Renal pelvis (tissue), 4 donors: ENCODE results near the gene NANOS2. TPM values are rescaled to one million over a fixed set of nuclear protein-coding genes. Genes with fewer than 3 reads are reported as not detected.
"Not testable (repeated sequence)": the region's sequence is repeated elsewhere in the genome, so short reads cannot be mapped to it uniquely, and the experiment has no call there.

Source experiments
- DNase-seq: peaks from one replicate; pipeline ENCODE4 v3.0.0-alpha.2; 2013
- polyA plus RNA-seq, 3 donors: library from polyadenylated mRNA; unstranded; fragments of 120-200 nt; gene quantifications; one replicate each; pipeline ENCODE4 v1.2.1, GENCODE V29; 2013; ENCODE audit not compliant: insufficient read length in 3 of 3

NANOS2 gene
- polyA plus RNA-seq, 3 donors = not detected

DNA sequence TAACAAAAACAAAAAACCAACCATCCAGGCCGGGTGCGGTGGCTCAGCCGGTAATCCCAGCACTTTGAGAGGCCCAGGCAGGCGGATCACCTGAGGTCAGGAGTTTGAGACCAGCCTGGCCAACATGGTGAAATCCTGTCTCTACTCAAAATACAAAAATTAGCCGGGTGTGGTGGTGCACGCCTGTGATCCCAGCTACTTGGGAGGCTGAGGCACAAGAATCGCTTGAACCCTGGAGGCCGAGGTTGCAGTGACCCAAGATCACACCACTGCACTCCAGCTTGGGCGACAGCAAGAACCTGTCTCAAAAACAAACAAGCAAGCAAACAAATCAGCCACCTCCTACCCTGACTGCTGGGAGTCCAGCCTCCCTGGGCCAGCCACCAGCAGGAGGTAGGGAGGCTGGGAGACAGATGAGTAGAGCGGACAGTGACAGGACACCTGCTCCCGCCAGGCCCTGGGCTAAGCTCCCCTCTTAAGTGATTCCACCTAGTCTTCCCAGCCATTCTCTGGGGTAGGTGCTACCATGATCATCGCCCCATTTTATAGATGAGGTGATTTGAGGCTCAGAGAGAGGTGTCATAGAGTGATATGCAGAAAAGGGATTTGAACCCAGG lies 18.5 kb downstream of the NANOS2 start:
- not testable (repeated sequence) for DNase-seq

DNA sequence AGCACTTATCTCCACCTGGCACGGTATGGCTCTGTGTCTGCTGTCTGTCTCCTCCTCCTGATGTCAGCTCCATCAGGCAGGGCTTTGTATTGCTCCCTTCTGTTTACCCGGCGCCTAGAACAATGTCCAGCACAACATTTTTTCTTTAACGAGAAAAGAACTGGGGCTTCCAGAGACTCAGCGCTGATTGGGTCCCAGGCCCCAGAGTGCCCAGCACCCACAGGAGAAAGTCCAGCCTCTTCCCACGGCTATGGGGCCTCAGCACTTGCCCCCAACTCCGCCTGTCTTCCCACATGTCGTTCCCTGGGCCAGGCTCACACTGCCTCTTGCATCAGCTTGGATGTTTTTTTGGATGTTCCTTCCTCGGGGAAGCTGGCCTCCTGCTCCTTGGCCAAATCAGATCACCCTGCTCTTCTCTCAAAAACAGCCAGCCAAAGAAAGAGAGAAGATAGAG lies 19.0 kb downstream of the NANOS2 start:
- DNase-seq = no peak

DNA sequence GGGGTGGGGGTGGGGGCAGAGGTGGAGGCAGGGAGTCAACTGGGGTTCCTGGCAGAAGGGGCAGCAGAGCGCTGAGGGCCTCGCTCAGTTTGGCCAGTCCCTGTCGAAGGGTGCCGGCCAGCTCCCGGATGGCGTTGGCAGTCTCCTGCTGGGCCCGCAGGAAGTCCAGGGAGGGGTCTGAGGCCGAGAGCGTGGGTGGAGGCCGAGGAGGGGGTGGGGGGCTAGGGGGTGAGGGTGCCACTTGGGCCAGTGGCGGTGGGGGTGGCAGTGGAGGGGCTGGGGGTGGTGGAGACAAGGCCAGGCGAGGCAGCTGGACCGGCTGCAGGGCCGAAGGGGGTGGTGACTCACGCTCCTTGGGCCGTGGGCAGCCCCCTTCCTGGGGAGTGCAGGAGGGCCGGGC lies 23.7 kb downstream of the NANOS2 start:
- no peak for DNase-seq

DNA sequence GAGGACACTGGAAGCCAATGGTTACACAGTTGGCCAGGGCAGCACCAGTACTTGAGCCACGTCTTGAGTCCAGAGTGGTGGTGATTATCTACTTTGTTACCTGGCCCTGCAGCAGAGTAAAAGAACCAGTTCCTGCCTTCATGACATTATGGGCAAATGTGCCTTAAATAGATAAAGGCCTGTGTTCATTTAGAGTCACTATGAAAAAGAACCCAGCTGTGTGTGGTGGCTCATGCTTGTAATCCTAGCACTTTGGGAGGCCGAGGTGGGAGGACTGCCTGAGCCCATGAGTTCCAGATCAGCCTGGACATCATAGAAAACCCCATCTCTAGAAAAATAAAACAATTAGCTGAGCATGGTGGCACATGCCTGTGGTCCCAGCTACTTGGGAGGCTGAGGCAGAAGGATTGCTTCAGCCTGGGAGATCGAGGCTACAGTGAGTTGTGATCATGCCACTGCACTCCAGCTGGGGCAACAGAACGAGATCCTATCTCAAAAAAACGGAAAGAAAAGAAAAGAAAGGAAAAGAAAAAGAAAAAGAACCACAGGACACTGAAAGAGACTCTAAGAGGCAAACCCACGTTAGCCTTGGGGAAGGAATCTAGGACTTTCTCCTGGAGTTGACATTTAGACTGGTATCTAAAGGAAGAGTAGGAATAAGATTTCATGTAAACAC lies 25.2 kb downstream of the NANOS2 start:
- DNase-seq = no peak

DNA sequence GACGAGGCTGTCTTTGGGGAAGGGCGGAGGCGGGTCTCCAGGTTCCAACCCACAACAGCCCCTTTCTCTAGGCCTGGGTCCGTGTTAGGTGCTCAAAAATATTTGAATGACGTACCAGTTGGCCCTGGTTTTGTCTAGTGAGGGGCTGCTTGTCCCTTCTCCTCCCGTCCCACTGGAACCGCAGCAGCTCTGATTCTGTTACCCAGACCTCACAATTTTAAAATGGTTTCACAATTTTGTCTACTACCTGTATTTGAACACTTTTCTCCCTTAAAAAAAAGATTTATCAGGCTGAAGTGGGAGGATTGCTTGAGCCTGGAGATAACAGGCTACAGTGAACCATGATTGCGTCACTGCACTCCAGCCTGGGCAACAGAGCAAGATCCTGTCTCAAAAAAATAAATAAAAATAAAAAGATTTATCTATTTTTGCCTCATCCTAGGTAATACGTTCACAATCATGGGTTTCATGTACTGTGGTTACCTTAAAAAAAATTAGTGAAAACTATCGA lies 27.3 kb downstream of the NANOS2 start:
- DNase-seq = no peak

DNA sequence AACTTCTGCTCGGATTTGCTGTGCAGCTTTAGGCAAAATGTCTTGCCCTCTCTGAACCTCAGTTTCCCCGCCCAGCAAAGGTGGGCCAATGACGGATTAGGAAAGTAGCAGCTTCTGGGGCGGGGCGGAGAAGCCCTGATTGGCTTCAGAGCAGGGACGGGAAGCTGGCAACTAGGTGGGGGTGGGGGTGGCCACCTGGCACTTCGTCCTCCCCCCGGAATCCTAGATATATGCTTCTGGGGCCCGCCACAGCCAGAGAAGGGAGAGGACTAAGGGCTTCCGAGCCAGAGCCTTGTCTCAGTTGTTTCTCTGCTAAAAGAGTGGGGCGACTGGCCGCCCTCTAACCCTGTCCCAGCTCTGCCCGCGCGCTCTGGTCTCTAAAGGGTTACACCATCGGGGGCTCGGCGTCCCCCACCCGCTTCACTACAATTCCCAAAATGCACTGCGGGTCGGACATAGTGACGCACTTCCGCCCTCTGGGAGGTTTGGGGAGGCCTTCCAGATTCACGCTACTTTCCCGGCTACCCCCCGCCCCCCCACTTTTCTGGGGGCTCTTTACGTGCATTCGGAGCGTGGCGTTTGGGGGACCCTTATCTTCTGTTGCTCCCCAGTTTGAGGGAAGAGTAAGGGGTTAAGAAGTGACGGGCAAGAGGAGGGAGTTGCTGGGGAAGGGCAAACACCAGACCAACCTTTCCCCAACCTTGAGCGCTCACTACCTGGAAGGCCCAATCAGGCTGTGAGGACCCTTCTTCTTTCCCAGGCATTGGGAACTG lies 28.0 kb downstream of the NANOS2 start:
- peak; percentile 94 for DNase-seq

DNA sequence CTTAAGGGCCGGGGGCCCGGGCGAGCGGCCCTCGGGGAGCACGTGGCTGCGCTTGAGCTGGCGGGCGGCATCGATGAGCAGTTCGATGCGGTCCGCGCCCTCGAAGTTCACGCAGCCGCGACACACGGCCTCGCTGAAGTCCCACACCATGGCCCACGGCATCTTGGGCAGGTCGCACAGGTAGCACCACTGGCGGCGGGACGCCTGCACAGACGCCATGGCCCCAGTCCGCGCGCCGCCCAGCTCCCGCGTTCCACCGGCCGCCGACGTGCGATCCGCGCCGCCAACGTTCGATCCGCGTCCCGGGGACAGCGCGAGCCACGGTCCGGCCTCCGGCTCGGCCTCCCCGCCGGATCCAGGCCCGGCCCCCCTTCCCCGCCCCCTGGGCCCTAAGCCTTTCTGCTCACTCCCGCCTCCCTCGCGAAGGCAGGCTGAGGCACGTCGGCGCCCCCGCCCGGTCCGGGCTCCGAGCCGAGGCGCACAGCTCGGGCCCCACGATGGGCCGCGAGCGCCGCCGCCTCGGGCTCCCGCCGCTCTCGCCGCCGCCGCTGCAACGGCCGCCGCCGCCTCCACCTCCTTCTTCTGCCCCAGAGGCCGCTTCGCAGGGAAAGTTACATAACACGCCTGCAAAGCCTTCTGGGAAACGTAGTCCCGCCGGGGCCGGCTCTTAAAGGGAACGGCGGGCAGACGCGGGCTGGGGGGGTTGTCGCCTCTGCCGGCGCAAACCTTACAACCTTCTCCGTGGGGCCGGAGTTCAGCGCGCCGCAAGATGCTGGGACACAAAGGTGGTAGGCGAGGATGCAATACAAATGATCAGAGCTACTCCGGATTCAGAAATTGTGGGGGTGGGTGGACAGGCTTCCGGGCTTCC lies 28.8 kb downstream of the NANOS2 start, which contains the start of gene IRF2BP1:
IRF2BP1 (minus strand) TSS at position 586 of the 871 bp plus-strand sequence; CDS start at position 219, 367 bp downstream.
- peak; percentile 93 for DNase-seq

DNA sequence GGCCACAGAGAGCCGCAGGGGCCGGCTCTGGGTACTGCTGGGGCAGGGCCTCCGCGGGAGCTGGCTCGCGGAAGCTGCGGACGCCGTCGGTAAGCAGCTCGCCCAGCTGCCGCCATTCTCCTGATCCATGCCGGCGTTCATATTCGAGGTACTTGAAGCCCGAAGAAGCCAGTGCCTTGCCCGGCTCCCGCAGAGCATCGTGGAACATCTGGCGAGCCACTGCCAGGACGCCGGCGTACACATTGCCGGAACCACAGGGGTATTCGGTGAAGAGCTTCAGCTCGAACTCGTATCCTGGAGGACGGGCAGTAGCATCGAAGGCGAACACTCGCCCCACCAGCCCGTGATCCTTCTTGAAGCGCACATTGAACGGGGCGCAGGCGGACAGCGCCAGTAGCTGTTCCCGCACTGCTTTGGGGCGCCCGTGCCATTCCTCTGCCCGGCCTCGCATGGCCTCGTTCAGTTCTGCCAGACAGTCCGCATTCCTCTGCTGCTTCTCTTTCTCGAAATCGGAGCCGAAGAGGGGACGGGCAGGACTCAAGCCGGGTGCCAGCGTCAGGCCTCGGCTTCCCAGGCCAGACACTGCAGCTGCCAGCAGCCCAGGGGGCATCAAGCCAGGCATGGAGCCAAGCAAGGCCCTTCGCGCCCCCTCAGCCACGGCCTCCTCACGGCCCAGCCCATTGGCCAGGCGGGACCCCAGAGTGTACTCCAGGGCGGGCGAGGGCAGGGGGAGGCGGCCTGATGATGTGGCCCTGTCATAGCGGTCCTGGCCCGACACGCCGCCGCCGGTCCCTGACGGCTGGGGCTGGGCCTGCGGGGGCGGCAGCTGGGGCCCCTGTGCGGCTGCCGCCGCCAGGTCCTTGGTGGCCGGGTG lies 29.7 kb downstream of the NANOS2 start:
- DNase-seq = no peak

DNA sequence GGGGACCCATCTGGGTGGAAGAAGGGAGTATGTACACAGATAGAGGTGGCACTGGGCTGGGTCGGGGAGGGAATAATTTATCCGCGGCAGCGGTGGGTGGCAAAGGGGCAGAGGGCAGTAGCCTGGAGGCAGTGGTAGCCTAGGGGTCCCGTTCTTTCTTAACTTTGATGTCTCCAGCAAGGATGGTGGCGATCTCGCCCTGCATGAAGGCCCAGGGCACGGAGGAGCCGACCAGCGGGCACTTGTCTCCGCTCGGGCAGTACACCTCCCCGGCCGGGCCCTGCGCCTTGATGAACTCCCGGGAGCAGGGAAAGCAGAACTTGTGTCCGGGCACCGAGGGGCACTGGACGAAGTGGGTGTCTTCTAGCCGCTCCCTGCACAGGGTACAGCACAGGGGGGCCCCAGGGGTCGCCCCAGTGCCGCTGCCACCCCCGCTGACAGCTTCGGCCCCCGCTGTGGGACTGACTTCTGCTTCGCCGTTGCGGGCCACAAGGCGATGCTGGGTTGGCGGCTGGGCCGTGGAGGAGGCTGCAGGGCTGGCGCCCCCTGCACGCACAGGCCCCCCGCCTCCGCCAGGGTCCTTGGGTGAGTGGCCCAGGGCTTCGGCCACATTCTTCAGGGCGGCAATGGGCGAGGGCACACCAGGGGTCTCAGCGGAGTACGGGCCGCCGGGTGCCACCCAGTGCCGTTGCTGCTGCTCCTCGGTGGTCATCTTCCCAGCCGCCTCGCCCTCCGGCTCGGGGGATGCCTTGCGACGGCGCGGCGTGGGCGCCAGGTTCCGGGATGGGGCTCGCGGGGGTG lies 30.5 kb downstream of the NANOS2 start:
- DNase-seq = no peak

DNA sequence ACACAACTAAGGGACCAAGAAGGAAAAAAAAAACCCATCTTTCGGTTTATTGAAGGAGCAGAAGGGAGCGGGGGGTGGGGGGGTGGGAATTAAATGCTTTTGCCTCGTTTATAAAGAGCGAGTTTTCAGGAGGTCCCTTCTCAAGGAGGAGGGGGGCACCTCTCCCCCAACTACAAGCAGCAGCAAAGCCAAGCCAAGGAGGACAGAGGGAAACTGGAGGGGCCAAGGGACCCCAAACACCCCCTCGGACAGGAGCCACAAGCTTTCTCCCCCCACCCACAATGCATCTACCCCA lies 31.0 kb downstream of the NANOS2 start:
- DNase-seq = no peak

DNA sequence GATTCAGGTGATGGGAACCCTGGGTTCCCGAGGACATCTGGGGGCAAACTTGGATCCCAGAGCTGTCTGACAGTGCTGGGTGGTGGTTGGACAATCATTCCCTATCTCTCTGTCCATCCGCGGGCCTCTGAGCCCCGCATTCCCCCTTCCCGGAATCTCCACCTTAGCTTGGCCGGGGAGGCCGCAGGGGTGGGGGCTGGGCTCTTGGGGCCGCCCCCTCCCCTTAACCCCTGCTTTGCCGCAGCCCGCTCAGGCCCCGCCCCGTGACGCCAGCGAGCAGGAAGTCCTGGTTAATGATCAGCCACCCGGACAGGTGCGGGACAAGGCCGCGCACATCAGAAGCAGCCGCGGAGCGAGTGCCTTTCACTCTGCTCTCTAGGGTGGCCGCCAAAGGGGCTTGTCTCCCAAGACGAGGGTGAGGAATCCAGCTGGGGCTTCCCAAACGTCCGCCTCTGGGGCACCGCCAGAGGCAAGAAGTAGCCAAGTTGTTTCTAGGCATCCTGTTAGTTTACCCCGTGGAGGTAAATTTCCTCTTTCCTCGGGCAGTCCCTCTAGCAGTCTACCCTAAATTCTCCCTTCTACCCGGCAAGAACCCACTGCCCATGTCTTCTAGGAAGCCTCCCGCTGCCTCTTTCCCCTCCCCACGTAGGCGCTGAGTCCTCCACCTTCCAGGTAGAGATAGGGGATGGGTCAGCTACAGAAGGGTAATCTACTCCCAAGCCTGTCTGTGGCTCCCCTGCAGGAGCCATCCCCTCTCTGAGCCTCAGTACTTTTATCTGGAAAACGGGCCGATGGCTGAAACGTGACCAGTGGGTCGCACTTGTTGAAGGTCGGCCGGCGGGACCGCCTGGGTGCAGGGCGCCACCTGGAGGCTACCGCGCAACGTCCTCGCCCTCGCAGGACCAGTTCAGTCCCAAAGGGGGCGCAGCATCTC lies 31.7 kb downstream of the NANOS2 start:
- peak; percentile 81 for DNase-seq

DNA sequence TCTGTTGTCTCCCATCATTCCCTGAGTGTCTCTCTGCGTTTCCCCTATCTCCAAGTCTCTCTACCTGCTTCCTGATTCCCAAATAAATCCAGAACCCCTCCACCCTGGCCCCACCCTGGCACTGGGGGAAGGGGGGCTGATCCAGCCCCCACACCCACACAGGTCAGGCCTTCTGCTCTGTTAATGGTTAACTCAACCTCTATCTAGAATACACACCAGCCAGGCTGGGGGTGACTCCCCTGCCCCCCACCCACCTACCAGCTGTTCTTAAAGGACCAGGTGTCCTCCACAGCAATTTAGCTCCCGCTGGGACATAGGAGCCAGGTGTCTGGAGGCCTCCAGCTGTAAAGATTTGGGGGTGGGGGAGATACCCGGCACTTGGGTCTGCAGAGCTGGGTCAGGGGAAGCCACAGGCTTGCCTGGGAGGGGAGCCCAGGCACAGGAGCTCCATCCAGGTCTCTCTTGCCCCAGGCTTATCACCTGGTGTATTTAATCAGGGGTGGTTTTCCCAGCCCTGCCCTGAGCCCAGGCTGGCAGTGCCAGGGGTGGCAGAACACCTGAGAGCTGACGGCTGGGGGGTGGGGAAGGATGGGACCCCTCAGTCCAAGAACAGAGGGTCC lies 32.6 kb downstream of the NANOS2 start:
- peak; percentile 15 for DNase-seq

DNA sequence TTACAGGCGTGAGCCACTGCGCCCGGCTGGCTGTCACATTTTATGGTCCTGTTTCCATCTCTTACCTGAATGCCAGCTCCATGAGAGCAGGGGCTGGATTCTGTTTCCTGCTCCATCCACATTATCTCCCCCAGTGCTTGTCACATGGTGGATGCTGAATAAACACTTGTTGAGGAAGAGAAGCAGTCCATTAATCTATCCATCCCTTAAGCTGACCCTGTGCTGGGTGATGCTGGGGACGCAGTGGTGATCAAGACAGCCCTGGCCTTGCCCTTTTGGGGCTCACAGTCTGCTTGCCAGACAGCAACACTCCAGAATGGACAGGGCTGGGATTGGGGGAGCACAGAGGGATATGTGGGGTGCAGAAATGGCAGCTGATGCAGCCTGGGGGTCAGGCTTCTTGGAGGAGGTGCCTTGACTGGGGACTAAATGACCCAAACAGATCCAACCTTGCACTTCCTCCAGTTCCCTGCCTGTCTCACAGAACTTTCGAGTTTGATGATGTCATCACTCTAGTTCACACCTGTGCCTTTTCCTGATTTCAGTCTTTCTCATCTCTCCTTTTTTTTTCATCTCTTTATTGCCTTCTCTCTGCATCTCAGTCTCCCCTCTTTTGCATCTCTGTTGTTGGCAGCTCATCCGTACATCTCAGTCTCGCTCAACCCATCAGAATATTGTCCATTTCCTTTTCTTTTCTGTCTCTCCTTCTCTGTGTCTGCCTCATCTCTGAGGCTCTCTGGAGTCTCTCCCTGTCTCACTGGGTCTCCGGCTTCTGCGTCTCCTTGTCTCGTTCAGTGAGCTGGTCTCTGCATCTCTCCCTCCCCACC lies 33.3 kb downstream of the NANOS2 start:
- no peak for DNase-seq

DNA sequence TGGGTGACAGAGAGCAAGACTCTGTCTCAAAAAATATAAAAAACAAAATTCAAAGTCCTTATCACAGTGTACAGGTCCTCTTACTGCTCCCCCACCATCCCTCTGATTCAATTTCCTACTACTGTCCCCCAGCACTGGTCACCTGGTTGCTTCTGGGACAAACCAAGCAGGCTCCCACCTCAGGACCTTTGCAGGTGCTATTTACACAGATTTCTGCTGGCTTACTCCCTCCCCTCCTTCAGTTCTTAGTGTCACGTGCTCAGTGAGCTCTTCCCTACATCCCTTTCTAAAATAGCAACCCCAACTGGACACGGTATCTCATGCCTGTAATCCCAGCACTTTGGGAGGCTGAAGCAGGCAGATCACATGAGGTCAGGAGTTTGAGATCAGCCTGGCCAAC lies 34.6 kb downstream of the NANOS2 start:
- DNase-seq = no peak

DNA sequence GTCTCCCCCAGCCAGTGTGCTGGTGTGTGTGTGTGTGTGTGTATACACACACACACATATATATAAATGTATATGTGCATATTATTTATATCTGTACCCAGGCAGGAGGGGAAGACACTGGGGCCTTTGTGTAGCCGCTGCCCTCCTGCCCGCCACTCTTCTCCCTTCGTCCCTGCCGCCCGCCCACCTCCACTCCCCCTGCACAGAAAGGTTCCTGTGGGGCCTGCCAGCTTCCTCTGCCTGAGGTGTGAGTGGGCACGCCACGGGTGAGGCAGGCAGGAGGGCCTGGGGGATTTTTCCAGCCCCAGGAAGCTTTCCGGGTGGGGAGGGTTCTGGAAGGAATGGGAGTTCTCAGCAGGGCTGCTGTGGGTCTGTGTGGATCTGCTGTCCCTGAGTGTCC lies 35.5 kb downstream of the NANOS2 start:
- no peak for DNase-seq

DNA sequence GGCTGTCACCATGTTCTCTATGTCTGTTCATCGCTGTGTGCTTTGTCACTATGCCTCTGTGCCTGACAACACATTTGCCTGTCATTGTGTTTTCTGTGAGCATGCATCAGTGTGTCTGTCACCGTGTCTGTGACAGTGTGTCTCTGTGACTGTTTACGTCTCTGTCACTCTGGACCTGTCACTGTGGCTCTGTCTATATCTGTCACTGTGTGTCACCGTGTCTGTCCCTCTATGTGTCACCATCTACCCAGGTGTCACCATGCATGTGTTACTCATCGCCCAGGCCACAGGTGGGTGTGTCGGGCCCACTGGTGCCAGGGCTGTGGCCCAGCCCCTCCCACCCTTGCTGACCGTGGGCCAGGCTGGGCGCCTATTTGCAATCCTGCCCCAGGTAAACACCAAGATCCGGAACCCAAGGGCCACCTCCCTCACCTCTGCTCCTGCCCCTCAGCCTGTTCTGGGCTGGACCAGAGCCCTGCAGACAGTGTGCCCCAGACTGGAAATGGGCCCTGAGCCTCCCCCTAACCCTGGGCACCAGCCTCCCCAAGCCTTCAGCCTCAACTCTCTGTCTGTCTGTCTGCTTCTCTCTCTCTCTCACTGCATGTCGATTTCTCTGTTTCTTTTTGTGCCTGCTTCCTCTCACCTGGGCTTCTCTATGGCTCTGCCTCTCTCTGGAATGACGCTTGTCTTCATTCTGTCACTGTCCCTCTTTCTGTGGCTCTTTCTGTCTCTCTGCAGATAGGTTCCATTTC lies 36.4 kb downstream of the NANOS2 start:
- DNase-seq = no peak
